Colon (tissue), 2 donors: ENCODE results near the gene LAMTOR4.

Experiments
- FAIRE-seq: peaks from 2 replicates; lab custom pipeline; 2012; peaks lifted over from hg19 to GRCh38; lab: Jason Lieb, UNC
- donor health status: control.
- donor health status: control.

LAMTOR4 gene

DNA sequence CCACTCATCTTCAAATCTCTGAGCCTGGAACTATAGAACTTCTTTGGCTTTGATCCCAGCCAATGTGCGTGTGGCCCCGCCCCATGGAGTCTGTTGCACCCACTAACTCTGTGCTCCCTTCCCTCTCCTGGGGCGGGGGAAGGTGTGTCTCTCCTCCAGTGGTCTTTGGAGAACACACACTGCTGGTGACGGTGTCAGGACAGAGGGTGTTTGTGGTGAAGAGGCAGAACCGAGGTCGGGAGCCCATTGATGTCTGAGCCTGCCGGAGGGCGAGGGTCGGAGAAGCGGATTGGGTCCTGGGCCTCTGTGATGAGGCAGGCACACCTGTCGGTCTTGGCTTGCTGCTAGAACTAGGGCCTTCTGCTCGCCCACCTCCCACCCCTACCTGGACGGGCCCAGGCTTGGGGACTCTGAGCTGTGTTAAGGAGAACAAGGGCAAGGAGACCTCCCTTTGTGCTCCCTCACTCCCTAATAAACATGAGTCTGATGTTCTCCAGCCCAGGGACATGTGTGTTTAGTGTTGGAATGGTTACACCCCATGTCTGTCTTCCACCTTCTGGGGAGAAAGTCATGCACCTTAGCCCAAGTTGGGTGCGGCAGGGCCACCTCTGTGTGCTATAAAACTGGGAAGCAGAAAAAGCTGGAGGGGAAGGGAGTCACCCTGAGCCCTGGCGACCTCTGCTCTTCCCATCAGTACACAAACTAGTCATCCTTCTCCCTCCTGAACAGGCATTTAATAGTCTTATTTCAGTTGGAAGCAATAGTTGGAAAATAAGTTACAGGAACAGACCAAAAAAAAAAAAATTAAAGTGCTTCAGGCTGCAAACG is 5.2 kb downstream of the LAMTOR4 start:
- FAIRE-seq: no peak

DNA sequence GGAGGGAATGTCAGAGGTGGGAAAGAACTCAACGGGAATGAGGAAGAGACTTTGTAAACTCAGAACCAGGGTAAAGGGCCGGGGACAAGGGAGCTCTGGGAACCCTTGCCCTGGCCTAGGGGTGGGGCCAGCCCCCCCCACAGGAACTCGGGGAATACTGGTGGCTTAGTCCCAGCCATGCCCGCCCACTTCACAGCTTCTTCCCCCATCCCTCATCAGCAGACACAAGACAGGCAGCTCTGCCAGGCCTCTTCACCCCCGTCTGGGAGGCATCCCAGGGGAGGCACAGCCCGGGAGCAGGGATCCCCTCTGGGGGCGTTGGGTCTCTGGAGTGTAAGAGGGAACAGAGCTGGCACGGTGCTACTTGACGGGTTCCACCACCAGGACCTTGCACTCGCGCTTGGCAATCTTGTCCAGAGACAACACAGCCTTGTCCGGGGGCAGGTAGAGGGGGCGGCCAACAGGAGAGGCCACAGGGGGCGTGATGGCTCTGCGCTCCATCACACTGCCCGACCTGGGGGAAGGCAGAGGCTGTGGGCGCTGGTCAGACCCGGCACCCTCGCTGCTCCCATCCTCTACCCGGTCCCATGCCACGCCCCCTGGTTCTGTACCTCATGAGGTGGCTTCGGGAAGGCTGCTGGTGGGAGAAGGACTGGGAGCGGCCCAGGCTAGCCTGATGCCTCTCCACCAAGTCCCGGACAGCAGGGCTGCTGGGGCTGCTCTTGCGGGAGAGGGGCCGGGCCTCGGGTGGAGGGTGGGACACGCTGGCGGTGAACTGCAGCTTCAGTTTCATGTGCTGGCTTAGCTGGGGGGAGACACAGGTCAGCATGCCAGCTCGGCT is 6.2 kb downstream of the LAMTOR4 start:
- FAIRE-seq: no peak

DNA sequence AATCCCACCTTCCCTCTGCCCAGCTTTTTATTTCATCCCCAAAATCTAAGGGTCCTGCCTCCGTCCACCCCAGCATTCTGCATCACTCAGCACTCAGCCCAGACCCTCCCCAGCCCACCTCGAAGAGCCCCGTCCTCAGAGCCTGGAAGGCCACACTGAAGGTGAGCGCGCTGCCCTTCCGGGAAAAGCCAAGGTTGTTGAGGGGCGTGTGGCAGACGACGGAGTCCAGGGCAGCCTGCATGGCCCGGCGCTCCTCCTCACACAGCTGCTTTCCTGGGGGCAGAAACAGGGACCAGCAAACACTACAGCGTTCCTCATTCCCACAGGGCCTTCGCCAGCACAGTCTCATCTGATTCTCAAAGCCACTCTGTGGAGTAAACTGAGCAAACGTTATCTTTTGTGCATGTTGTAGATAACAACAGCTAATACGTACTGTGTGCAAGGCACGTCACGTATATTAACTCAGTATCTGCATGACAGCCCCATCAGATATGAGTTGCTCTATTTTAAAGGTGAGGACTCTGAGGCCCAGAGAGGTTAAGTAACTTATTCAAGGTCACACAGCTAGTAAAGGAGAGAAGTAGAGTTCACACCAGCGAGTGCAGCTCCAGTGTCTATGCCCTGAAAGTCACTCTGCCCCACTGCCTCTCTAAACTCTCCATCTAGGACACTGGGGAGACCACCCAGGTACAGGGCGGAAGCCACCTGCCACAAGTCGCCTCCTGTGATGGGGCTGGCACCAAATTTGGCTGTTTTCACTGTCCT is 7.0 kb downstream of the LAMTOR4 start:
- FAIRE-seq: no peak

DNA sequence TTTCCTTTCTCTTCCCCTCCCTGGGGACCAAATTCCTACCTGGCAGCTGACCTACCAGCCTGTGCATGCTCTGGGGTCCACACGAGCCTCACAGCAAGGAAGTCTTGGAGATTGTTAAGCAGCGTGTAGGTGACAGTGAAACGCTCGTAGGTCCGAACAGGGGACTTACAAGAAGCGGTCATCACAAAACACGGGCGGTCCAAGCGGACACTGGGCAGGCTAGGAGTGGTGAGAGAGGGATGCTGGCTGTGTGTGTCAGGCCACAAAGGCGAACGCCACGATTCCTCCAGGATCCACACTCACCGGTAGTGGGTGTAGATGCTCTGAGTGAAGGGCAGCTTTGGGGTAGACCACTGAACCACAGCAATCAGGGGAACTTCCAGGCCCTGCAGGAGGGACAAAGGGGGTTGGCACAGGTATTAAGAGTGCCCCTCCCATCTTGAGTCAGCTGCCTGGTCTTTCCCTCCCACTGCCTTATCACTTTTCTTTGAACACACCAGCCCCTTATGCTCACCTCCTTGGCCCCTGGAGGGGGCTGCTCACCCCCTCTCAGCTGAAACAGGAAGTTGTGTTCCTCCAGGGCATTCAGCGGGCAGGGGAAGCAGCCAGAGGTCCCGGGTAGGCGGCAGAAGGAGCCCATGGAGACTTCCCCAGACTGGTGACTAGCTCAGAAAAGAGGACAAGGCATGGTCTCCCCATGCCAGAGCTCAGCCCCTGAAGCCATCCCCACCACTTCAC is 7.8 kb downstream of the LAMTOR4 start:
- FAIRE-seq: no peak

DNA sequence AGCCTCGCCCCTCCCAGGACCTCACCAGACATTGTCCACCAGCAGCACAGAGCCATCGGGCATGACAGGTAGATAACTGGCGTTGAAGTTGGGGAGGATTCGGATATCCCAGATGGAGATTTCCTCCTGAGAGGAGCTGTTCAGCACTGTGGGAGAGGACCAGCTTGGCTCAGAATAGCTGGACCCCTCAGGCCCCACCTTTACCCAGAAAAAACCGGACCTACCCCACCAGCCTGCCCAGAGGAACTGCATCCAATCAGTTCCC is 8.3 kb downstream of the LAMTOR4 start:
- FAIRE-seq: no peak

DNA sequence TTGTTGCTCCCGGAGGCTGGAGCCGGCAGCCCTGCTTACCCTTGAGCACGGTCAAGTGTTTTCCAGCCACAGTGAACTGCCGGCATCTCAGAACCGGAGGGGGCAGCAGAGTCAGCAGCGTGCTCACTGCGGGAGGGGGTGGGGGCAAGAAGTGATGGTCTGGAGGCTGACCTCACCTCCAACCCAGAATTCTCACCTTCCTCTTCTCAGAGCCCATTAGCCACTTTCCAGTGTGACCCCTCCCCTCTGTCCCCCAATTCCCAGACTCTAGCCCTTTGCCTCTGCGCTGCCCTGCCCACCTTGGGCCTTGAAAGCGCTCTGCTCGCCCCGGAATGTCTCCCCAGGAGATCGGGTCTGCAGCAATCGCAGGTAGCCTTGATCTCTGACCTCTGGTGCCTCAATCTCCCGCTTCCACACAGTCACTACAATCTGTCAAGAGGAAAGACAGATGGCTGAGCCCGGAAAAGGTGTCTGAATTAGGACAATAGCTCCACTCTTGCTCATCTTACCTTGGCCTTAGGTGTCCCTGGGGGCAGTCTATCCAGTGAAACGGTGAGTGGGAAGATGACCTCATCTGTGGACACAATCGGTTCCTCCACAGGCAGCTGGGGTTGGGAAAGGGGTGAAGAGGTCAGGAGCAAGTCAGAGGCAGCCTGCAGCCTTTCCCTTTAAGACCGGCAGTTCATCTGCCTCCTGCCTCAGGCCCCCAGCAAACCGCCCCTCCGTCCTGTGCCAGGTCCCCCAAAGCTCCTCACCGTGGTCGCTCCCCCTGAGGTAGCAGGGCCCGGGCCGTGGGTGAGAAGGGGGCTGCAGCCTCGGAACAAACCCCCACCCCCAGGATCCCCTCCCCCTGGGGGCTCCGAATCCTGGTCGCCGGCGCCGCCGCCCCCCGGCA is 8.9 kb downstream of the LAMTOR4 start:
- no peak for FAIRE-seq

- FAIRE-seq: no peak
Observed at GRCh38 chr7:100158229-100159098, 9.7 kb downstream of the LAMTOR4 start, which contains the start of gene TRAPPC14. Gene TRAPPC14 (minus strand): TSS chr7:100158723. CDS start chr7:100158499, 224 bp downstream.

- FAIRE-seq: no peak
Observed at GRCh38 chr7:100159099-100159623, 10.4 kb downstream of the LAMTOR4 start.

DNA sequence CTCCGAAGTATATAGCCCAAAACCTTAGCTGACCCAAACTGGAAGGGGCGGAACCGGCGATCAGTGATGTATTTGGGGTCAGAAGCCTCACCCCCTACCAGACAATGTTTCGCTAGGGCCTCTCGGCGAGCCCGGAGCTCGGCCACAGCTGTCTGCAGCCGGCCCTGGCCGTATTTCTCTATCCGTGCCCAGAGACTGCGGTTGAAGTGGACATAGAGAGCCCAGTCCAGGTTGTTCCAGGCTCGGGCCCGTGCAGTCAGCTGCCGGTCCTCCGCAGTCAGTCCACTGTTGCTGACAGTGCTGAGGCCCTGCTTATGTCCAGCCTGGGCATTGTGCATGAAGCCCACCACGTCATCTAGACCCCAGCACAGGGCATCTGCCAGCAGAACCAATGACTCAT is 11.3 kb downstream of the LAMTOR4 start:
- no peak for FAIRE-seq

DNA sequence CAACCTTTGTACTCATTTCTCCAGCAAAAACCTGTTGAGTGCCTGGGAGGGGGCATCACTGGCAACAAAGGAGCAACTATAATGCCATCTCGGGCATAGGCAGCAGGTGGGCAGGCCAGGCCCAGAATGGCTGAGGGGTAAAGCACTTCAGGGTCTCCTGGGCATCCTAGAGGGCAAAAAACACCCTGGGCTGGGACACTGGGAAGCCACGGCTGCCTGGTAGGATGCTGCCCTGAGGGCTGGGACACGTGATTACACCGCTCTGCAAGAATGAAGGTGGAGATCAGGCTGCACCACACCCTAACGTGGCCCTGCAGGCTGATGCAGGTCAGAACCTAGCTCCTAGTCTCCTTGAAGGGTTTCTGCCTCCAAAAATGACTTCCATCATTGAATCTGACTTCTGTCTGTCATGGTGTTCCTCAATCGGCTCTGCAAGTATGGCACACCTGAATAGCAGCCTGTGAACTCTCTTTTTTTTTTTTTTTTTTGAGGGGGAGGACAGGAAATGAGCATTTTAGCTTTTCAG is 14.4 kb downstream of the LAMTOR4 start:
- no peak for FAIRE-seq

- no peak for FAIRE-seq
Observed at GRCh38 chr7:100163871-100164270, 15.2 kb downstream of the LAMTOR4 start.

- FAIRE-seq: no peak
Observed at GRCh38 chr7:100166317-100166940, 17.7 kb downstream of the LAMTOR4 start.

- FAIRE-seq: no peak
Observed at GRCh38 chr7:100166970-100167911, 18.5 kb downstream of the LAMTOR4 start.

DNA sequence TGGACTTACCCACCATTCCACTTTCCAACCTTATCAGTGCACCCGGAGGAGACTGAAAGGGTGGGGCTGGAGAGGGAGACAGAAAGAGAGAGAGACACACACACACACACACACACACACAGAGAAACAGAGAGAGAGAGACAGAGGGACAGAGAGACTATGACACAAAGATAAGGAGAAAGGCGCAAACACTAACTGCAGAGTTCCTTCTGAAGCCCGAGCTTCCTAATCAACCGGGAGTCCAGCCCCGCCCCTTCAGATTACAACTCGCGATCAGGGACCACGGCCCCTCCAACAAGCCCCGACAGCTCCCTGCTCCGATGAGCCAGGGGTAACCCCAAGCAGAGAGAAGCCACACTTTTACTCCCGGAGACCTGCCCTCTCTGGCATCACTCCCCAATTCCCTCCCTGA is 19.2 kb downstream of the LAMTOR4 start:
- FAIRE-seq: no peak

- FAIRE-seq: no peak
Observed at GRCh38 chr7:100169147-100169850, 20.6 kb downstream of the LAMTOR4 start.

DNA sequence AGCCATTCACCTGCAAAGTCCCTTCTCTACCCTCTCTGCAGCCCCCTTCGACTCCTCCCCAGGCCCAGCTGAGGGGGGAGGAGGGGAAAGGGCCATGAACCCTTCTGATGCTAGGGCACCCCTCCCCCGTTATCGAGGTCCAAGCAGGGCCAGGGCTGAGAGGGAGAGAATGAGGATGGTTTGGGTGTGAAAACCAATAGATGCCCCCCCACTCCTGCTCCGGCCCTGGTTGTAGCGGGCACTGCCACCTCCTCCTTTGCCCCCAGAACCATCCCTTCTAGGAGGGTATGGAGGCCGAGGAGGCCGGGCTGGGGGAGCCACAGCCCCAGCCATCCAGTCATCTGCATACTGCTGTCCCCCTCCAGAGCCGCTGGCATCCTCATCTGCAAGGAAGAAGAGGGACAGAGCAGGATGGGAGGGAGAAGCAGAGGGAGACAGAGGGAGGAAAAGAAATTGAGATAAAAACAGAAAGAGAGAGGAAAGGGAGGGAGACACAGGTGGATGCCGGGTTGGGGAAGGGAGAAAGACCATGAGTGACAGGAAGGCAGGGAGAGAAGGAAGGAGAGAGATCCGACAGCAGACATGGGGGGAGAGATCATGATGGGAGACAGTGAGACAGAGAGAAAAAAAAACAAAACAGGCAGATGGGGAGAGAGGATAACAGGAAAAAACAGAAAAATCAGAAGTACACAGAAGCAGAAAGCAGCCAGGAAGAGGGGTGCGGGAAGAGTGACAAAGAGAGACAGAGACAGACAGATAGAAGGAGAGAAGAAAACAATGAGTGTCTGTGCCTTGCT is 21.6 kb downstream of the LAMTOR4 start:
- FAIRE-seq: no peak
